Dermis microvascular lymphatic vessel endothelial cell (primary cell): ENCODE data around the gene PWWP2B. TPM values are rescaled to one million over a fixed set of nuclear protein-coding genes. Genes with fewer than 3 reads are reported as not detected.

Source experiments
- DNase-seq, 2 donors: peaks; one replicate each; pipeline versions ENCODE4 v3.0.0 to v3.0.0-alpha.2; 2010; ENCODE audit warnings: low read depth in 2 of 2
- total RNA-seq: library from RNA; depleted of rRNA; stranded (reverse); fragments of >200 nt; gene quantifications from 2 replicates; pipeline ENCODE4 v1.2.1, GENCODE V29; 2014

The PWWP2B gene
- total RNA-seq, 1 donor from 2014 or later = 9.4 TPM

DNA sequence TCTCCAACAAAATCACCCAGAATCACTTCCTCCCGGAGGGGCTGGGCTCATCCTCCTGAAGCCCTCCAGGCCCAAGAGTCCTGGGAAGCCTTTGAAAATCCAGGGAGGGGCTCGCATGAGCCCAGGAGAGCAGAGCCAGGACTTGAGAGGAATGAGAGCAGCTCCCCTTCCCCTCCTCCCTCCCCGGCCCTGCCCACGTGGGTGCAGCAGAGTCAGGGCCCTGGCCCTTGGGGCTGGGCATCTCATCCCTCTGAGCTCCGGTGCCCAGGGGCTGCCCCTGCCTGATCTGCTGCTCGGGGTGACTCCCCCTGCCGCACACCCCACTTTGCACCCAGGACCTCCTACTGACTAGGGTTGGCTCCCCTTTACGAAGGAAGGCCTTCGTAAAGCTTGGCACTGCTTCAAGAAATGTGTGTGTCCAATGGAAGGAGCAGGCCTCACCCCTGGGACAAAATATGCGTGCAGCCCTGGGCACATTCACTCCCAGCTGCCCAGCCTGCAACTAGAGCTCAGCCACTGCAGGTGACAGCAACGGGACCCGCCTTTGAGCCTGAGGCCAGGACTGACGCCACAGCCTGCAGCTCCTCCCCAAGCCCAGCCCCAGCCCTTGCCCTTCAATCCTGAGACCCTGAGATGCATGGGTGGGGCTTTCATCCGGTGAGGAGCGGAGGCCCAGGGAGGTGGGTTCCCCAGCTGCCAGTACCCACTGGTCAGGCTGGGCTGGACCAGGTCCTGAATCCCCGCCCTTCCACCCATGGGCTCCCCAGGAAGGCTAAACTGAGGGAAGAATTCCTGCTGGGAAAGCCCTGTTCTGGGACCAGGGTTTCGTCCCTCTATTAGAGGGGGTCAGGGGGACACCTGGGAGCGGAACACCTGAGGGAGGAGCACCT, 21.8 kb downstream of the PWWP2B start:
- DNase-seq = no peak

DNA sequence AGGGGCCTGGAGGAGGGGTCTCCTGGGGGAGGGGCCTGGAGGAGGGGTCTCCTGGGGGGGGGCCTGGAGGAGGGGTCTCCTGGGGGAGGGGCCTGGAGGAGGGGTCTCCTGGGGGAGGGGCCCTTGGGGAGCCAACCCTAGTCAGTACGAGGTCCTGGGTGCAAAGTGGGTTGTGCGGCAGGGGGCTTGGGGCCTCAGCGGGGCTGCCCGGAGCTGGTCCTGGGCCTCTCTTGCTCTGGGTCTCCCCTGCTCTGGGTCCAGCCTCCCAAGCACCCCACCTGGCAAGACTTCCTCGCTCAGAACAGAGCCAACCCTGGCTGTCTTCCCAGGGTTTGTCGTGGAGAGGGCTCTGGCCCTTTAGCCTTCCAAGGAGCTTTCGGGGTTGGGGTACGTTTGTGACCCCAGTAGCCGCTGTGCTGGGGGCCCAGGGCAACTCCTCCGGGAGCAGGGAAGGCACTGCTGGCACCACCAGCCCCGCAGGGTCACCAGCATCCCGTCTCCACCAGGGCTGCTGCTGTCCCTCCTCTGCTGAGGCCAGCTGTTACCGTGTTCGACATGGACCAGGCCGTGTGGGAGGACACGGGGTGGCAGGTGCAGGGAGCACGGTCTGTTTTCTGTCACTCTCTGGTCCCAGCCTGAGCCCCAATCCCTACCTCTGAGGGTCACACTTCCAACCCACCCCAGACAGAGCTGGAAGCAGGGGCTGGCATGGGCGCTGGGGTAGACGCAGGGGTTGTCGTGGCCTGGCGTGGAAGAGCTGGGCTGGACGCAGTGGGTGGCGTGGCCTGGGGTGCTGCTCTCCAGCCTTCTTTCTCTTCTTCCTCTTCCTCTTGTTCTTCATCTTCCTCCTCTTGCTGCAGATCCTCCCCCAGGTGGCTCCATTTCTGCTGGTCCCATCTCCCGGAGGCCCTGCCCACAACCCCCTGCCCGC, 22.8 kb downstream of the PWWP2B start:
- DNase-seq = no peak

DNA sequence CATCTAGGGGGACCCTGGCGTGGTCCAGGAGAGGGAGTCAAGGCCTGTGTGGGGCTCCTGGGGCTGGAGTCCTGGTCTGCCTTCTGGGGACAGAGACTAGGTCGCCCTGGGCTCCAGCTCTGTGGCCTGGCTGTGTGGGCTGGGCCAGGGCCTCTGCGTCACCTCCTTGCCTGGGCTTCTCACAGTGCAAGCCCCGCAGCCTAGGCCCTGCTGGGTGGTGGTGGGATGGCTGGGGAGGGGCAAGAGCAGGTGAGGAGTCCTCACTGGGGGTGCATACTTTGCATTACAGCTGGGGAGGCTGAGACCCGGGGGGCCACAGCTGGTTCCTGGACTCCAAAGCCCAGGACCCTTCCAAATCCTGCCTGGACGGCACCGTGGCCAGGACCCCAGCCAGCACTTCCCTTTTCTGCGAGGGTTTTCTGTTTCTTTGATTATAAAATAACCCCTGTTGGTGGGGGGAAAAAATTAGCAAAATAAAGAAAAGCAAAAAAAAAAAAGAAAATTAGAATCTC, 23.5 kb downstream of the PWWP2B start:
- no peak for DNase-seq

DNA sequence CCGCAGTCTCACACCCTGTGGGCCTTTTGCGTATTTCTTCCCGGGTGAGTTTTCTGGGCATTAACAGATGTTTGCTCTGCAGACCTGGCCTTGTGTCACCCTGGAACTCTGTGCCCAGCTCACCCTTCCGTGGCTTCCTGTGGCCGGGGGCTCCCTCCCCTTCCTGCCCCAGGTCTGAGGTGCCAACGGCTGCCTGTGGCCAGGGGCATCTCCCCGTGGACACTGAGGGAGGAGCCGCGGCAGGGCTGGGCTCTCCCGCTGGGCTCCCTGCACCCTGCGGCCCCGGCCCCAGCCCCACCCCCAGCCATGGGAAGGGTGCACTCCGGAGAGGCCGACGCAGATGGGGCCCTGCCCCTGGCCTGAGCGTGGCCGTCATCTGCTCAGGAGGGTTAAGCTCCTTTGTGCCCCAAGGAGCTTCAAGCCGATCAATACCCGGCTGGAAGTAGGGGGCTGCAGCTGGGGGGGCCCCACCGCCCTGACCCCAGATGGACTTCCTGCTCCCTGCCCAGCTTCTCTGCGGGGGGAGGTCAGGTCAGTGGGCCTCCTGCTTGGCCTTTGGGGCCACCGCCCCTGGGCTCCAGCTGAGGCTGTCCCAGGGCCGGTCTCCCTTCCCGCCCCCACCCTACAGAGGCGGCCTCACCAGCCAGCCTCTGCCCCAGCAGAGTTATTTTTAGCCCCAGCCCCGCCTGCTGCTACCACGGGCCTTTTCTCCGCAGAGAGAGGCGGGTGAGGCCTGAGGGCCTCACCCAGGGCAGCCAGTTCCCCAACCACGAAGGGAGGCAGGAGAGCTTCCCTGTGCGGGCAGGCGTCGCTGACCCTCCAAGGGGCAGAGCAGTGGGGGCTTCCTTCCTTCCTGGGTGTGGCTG, 24.2 kb downstream of the PWWP2B start:
- no peak for DNase-seq

DNA sequence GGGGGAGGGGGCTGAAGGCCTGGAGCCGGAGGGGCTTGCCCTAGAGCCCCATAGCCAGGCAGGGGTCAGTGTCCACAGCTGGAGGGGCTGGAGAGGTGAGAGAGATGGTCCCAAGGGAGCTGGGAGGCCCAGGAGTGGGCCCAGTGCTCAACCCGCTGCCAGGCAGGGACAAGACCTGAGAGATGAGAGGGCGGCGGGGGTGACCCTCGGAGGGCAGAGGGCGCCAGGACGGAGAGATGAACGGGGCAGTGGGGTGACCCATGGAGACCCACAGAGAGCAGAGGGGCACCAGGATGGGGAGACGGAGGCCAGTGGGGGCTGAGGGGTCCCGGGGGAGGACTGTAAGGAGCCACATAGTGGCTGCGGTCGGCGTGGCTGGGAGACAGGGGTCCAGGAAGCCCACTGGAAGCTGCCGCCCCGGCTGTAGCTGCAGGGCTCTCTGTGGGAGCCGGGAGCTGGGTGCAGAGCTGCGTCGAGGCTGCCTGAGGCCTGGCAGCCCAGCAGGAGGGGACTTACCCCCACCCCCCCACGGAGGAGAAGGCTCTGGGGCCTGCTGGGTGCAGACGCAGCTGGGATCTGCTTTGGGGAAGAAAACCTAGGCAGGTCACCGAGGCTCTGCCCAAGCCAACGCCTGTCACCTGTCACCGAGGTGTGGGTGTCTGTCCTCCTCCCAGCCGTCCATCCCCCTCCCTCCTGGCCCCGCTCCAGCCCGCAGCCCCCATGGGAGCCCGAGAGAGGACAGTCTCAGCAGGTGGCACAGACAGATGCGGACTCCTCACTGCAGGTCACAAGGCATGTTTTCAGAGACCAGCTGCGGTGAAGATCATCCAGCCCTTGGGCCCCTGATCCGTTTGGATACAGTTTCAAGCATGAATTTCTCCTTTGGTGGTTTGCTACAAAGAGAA, 25.1 kb downstream of the PWWP2B start:
- no peak for DNase-seq

DNA sequence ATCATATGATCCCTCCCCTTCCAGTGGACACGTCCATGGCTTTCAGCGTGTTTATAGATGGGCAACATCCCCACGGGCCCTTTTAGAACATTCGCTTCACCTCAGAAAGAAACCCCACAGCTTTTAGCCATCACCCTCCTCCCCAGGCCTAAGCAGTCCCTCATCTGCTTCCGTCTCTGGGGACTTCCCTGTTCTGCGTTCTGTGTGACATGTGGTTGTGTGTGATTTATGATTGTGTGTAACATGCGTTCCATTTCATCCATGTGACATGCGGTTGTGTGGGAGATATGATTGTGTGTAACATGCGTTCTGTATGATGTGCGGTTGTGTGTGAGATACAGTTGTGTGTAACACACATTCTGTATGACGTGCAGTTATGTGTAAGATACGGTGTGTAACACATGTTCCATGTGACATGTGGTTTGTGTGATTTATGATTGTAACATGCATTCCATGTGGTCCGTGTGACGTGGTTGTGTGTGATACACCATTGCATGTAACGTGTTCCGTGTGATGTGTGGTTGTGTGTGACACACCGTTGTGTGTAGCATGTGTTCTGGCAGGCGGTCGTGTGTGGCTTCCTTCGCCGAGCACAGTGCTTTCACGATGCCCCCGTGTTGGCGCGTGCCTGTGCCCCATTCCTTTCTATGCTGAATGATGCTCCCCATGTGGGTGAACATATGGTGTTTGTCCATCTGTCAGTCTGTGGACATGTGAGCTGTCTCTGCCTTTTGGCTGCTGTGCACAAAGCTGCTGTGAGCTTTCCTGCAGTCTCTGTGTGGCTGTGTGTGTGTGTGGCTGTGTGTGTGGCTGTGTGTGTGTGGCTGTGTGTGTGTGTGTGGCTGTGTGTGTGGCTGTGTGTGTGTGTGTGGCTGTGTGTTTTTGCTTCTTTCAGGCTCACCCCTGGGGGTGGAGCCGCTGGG, 26.2 kb downstream of the PWWP2B start:
- no peak for DNase-seq

DNA sequence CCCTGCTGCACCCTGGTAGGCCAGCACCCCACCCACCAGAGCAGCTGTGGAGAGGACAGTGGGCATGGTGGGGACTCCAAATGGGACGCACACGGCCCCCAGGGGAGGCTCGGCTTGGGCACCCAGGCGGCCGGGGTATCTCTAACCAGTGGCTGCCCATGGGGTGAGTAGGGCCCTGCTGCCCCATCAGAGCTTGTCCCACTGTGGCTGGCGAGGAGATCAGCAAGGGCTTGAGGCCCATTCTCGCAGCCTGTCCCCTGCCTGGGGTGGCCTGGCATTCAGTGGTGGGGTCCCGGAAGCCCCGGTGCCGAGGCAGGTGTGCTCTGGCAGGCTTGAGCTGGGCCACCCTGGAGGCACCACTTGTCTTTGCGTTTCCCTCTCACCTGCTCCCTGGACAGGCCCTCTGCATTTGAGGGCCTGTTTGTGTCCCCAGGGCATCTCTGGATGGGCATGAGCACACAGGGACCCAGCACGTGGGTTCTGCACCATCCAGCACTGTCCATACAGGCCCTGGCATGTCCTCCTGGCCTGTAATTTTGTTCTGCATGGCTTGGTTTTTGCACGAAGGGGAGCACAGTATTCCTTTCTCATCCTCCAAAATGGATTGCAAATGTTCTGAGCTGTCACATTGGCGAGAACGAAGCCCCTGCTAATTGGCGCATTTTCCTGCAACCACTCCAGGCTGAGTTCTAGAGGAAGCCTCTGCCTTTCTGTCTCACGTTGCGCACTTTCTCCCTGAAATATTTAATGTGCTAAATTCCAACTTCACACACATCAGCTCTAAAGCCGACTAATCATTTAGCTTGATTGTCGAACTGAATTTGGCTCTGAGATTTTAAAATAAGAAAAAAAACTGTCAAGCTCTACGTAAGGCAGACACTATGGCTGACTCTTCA, 27.2 kb downstream of the PWWP2B start:
- DNase-seq = no peak

DNA sequence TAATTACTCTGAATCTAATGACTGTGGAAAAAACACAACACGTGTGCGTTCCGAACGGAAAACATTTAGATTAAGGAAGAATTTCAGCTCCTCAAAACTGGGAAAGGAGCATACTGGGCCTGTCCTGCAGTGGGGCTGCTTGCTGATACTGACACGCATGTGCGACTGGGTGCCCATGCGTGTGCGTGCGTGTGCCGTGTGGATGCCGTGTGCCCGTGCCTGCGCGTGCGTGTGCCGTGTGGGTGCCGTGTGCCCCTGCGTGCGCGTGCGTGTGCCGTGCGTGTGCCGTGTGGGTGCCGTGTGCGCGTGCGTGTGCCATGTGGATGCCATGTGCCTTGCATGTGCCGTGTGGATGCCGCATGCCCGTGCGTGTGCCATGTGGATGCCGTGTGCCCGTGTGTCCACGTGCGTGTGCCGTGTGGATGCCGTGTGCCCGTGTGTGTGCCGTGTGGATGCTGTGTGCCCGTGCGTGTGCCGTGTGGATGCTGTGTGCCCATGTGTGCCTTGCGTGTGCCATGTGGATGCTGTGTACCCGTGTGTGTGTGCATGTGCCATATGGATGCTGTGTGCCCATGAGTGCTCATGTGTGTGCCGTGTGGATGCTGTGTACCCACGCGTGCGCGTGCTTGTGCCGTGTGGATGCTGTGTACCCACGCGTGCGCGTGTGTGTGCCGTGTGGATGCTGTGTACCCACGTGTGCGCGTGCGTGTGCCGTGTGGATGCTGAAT, 28.2 kb downstream of the PWWP2B start:
- DNase-seq = no peak

DNA sequence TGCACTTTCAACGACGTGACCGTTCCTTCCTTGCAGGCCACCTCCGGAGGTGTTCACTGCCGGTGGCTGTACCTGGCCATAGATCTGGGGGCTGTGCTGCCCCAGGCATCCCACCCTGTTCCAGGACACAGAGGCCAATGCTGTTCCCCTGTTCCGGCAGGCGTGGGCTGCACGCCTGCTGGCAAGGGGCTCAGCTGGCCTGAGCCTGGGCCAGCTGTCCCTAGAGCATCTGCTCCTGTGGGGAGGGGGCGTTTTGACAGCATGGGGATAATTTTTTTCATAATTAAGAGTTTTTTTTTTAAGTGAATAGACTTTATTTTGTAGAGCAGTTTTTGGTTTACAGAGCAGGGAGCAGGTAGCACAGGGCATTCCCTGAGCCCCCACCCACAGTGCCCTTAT, 28.8 kb downstream of the PWWP2B start:
- no peak for DNase-seq

DNA sequence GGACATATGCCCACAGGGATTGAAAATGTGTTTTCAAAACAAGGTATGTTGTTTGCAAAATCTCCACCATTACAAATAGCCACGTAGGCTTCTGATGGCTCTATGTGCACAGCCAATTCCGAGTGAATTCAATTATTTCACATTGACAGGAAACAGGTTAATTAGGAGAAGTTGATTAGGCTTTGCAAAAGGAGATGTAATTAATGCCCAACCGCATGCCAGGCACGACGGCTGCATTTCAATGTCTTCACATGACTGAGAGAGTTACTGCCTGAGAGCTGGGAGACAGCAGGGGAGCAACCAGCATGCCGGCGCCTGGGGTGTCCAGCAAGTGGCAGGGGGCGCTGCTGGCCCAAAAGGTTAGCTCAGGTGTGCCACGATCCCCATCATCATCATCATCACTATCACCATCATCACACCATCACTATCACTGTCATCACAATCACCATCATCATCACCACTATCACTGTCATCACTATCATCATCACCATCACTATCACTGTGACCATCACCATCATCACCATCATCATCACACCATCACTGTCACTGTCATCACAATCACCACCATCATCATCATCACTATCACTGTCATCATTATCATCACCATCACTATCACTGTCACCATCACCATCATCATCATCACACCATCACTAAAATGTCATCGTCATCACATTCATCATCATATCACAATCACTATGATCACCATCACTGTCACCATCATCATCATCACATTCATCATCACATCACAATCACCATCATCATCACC, 30.2 kb downstream of the PWWP2B start:
- no peak for DNase-seq

DNA sequence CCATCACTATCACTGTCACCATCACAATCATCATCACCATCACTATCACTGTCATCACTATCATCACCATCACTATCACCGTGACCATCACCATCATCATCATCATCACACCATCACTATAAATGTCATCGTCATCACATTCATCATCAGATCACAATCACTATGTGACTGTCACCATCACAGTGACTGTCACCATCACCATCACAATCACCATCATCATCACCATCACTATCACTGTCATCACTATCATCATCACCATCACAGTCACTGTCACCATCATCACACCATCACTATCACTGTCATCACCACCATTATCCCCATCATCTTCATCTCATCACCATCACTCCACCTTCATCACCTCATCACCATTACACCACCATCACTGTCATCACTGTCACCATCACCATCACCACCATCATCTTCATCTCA, 31.0 kb downstream of the PWWP2B start:
- DNase-seq = no peak

DNA sequence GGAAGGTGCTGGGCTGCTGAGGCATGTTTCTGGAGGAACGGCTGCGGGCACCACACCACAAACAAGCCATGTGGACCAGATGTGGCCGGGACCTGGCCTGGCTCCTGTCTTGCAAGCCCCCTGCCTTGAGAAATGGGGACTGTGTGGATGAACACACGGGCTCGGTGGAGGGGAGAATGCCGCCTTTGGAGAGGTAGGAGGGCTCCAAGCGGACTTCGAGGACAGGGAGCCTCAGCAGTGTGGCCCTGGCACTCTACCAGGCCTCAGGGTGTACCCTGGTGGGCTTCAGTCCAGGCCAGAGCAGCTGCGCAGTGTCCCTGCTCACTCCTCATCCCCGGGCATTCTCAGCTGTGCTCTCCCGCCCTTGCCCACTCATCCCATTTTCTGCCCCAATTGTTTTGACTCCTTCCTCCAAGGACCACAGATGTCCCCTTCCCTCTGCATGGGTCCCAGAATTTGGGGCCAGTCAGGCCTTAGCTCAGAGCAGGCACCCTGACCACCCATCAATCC, 31.5 kb downstream of the PWWP2B start:
- no peak for DNase-seq

DNA sequence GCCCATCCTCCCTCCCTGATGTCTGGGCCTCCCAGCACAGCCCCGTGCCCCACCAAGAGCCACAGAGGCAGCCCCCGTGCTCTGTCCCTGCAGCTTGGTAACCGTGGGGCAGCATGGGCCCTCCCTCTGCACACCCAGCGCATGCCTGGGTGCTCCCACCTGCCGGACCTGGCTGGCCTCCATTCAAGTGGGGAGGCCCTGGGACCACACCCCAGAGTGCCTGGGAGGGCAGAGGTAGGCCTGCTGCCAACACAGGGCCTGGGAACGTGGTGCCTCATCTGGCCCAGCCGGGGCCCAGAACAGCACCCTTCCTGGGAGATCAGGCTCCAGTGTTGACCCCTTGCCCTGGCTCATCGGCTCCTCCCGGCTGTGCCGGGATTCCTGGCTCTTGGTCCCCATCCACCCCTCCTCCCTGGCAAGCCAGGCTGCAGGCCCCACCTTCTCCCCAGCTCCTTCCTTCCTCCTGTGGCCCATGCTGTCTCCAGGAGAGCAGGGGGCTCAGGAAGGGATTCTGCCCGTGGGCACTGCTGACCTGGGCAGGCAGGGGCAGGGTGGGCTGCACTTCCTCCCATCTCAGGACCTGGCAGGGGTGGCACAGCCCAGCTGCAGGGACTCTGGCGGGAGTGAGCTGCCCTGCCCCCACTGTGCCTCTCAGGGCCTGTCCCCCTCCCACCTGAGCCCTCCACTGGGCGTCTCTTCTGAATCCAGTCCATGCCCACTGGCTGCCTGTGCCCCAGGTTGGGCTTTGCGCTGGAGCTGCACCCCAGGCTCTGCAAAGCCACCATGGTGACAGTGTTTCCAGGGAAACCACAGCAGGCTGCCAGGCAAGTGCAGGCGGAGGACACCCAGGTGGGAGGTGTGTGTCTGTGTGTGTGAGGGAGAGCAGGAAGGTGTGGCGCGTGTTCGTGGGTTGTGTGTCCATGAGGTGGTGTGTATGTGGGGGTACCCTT, 32.6 kb downstream of the PWWP2B start:
- DNase-seq = no peak

DNA sequence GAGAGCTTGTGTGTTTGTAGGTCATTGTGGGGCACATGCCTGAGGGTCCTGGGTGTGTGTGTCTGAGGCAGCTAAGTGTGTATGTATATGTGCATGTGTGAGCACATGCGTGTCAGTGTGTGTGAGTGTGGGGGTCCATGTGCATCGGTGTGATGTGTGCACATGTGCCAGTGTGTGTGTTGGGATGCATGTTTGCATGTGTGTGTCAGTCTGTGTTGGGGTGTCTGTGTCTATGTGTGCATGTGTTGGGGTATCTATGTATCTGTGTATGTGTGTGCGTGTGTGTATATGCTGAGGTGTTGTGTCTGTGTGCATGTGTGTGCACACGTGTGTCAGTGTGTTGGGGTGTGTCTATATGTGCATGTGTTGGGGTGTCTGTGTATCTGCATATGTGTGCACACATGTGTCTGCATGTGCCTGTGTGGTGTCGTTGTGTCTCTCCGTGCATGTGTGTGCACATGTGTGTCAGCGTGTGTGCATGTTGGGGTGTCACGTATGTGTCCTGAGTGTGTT, 33.3 kb downstream of the PWWP2B start:
- no peak for DNase-seq

DNA sequence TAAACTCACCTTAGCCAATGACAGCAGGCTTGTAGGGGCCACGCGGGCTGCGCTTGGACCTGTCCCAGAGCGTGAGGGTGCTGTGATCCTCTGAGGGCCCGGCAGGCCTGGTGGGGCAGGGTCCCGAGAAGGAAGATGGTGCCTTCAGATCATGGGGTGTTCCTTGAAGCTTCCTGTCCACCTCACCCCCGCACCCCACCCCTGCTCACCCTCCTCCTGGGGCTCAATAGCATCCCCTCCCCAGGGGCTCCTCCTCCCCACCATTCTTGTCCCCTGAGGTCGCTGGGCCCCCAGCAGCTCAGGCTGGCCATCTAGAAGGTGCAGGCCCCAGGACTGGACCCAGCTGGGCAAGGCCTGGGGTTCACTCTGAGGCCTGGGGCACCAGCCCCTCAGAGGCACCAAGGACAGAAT, 33.9 kb downstream of the PWWP2B start:
- no peak for DNase-seq
